ENCODE results near the gene CCDC78.

CCDC78 gene

GRCh38 chr16:772959-773358, 46.7 kb upstream of the CCDC78 start:
- H3K4me3 ChIP-seq (ENCODE audit: low read length in 2 of 2) = no peak overlapping the region
- H2BK15ac ChIP-seq (ENCODE audit: low read length) = no peak overlapping the region
- H2BK12ac ChIP-seq (ENCODE audit: low read length) = no peak overlapping the region

GRCh38 chr16:770411-770810, 44.2 kb upstream of the CCDC78 start:
- WGBS, 2 donors (ENCODE audit: extremely low coverage in 2 of 2, insufficient read length in 2 of 2, insufficient replicate concordance in 1 of 2) = no CpG with 5 or more reads among the region's 13 CpGs
- no peak overlapping the region for H3K18ac ChIP-seq (ENCODE audit: low read length)
- H3K4ac ChIP-seq (ENCODE audit: low read length) = no peak overlapping the region

More at GRCh38 chr16:772959-773358, 46.7 kb upstream of the CCDC78 start:
- Histone ChIP-seq H2AFZ (ENCODE audit: low read length) (no peak overlapping the region), H3K36me3 (replicated peaks in 1 of 2; ENCODE audit: control insufficient read depth in 2 of 2, insufficient read depth in 2 of 2, low read length in 2 of 2) (no peaks in the 10 kb centered on the region), H3K23ac (ENCODE audit: low read depth, low read length, poor library complexity) (no peak overlapping the region), H2BK120ac (ENCODE audit: low read depth, low read length) (no peak overlapping the region), H3K14ac (ENCODE audit: low read length) (no peak overlapping the region), H2BK5ac (ENCODE audit: low read length) (no peak overlapping the region), H3K4me2 (ENCODE audit: insufficient read depth, low read length, poor library complexity, severe bottlenecking) (no peak overlapping the region), H3K27ac (replicated peaks; ENCODE audit: low read length) (no peak overlapping the region), H3K18ac (ENCODE audit: low read length) (no peak overlapping the region), H3K79me1 (ENCODE audit: low read depth, low read length) (peaks cover 2% of the 10 kb centered on the region), H4K8ac (ENCODE audit: low read depth, low read length) (no peak overlapping the region), H3K27me3 (ENCODE audit: control insufficient read depth in 3 of 3, insufficient read depth in 3 of 3, low read depth in 1 of 3, low read length in 3 of 3) (peaks cover 0 to 19% (median 0%) of the 10 kb centered on the region in 3 experiments), H2AK5ac (ENCODE audit: low read depth, low read length) (peak overlapping the region; percentile 92), H3K4ac (ENCODE audit: low read length) (no peak overlapping the region), H3K4me1 (ENCODE audit: control insufficient read depth in 2 of 2, insufficient read depth in 1 of 2, low read depth in 1 of 2, low read length in 2 of 2) (peaks cover 3 to 10% of the 10 kb centered on the region in 2 donors), H3K9ac (ENCODE audit: low read depth, low read length, poor library complexity) (peak overlapping the region; percentile 60), H3K9me3 (replicated peaks in 1 of 2; ENCODE audit: control insufficient read depth in 2 of 2, insufficient read depth in 1 of 2, low read depth in 1 of 2, low read length in 2 of 2) (no peaks in the 10 kb centered on the region), H4K91ac (ENCODE audit: low read depth, low read length, poor library complexity) (no peak overlapping the region)
- no peak for DNase-seq (ENCODE audit: low spot score)
- WGBS, 2 donors (ENCODE audit: extremely low coverage in 2 of 2, insufficient read length in 2 of 2, insufficient replicate concordance in 1 of 2) = no CpG with 5 or more reads among the region's 18 CpGs

GRCh38 chr16:769934-770333, 43.7 kb upstream of the CCDC78 start:
- no peak overlapping the region for H3K4ac ChIP-seq (ENCODE audit: low read length)
- peak overlapping the region; percentile 25 for H2AK5ac ChIP-seq (ENCODE audit: low read depth, low read length)

More at GRCh38 chr16:770411-770810, 44.2 kb upstream of the CCDC78 start:
- no peak overlapping the region for H4K8ac ChIP-seq (ENCODE audit: low read depth, low read length)
- peaks cover 3% of the 10 kb centered on the region for H3K79me1 ChIP-seq (ENCODE audit: low read depth, low read length)
- peaks cover 0 to 1% (median 0%) of the 10 kb centered on the region in 3 experiments for H3K27me3 ChIP-seq (ENCODE audit: control insufficient read depth in 3 of 3, insufficient read depth in 3 of 3, low read depth in 1 of 3, low read length in 3 of 3)
- no peak overlapping the region for H2BK15ac ChIP-seq (ENCODE audit: low read length)
- no peaks in the 10 kb centered on the region for H3K9me3 ChIP-seq (replicated peaks in 1 of 2; ENCODE audit: control insufficient read depth in 2 of 2, insufficient read depth in 1 of 2, low read depth in 1 of 2, low read length in 2 of 2)
- H3K4me3 ChIP-seq (ENCODE audit: low read length in 2 of 2) = no peak overlapping the region
- no peak overlapping the region for H3K9ac ChIP-seq (ENCODE audit: low read depth, low read length, poor library complexity)
- peak overlapping the region; percentile 30 for H4K91ac ChIP-seq (ENCODE audit: low read depth, low read length, poor library complexity)
- H2BK120ac ChIP-seq (ENCODE audit: low read depth, low read length) = no peak overlapping the region
- no peak overlapping the region for H3K14ac ChIP-seq (ENCODE audit: low read length)
- H2BK5ac ChIP-seq (ENCODE audit: low read length) = peak overlapping the region; percentile 35
- H3K36me3 ChIP-seq (replicated peaks in 1 of 2; ENCODE audit: control insufficient read depth in 2 of 2, insufficient read depth in 2 of 2, low read length in 2 of 2) = no peaks in the 10 kb centered on the region
- peak overlapping the region; percentile 25 for H2AK5ac ChIP-seq (ENCODE audit: low read depth, low read length)
- H3K27ac ChIP-seq (replicated peaks; ENCODE audit: low read length) = no peak overlapping the region
- no peak overlapping the region for H2BK12ac ChIP-seq (ENCODE audit: low read length)
- DNase-seq (ENCODE audit: low spot score) = no peak
- H3K23ac ChIP-seq (ENCODE audit: low read depth, low read length, poor library complexity) = no peak overlapping the region
- no peak overlapping the region for H3K4me2 ChIP-seq (ENCODE audit: insufficient read depth, low read length, poor library complexity, severe bottlenecking)
- peaks cover 0 to 10% of the 10 kb centered on the region in 2 donors for H3K4me1 ChIP-seq (ENCODE audit: control insufficient read depth in 2 of 2, insufficient read depth in 1 of 2, low read depth in 1 of 2, low read length in 2 of 2)
- no peak overlapping the region for H2AFZ ChIP-seq (ENCODE audit: low read length)

GRCh38 chr16:769184-769784, 43.0 kb upstream of the CCDC78 start:
- peak overlapping the region; percentile 28 for H3K27ac ChIP-seq (replicated peaks; ENCODE audit: low read length)

More at GRCh38 chr16:769934-770333, 43.7 kb upstream of the CCDC78 start:
- Histone ChIP-seq H3K27me3 (ENCODE audit: control insufficient read depth in 3 of 3, insufficient read depth in 3 of 3, low read depth in 1 of 3, low read length in 3 of 3) (no peaks in the 10 kb centered on the region), H2BK12ac (ENCODE audit: low read length) (no peak overlapping the region), H2BK15ac (ENCODE audit: low read length) (peak overlapping the region; percentile 23), H3K4me2 (ENCODE audit: insufficient read depth, low read length, poor library complexity, severe bottlenecking) (no peak overlapping the region), H3K18ac (ENCODE audit: low read length) (peak overlapping the region; percentile 78), H2BK120ac (ENCODE audit: low read depth, low read length) (no peak overlapping the region), H4K8ac (ENCODE audit: low read depth, low read length) (no peak overlapping the region), H3K36me3 (replicated peaks in 1 of 2; ENCODE audit: control insufficient read depth in 2 of 2, insufficient read depth in 2 of 2, low read length in 2 of 2) (no peaks in the 10 kb centered on the region), H3K79me1 (ENCODE audit: low read depth, low read length) (peaks cover 3% of the 10 kb centered on the region), H4K91ac (ENCODE audit: low read depth, low read length, poor library complexity) (peak overlapping the region; percentile 30), H3K9ac (ENCODE audit: low read depth, low read length, poor library complexity) (peak overlapping the region; percentile 0), H2AFZ (ENCODE audit: low read length) (no peak overlapping the region), H3K14ac (ENCODE audit: low read length) (no peak overlapping the region), H3K9me3 (replicated peaks in 1 of 2; ENCODE audit: control insufficient read depth in 2 of 2, insufficient read depth in 1 of 2, low read depth in 1 of 2, low read length in 2 of 2) (no peaks in the 10 kb centered on the region), H3K4me1 (ENCODE audit: control insufficient read depth in 2 of 2, insufficient read depth in 1 of 2, low read depth in 1 of 2, low read length in 2 of 2) (peaks cover 0 to 10% of the 10 kb centered on the region in 2 donors), H3K4me3 (ENCODE audit: low read length in 2 of 2) (no peak overlapping the region), H2BK5ac (ENCODE audit: low read length) (peak overlapping the region; percentile 35), H3K23ac (ENCODE audit: low read depth, low read length, poor library complexity) (no peak overlapping the region), H3K27ac (replicated peaks; ENCODE audit: low read length) (no peak overlapping the region)
- WGBS, 2 donors (ENCODE audit: extremely low coverage in 2 of 2, insufficient read length in 2 of 2, insufficient replicate concordance in 1 of 2) = no CpG with 5 or more reads among the region's 19 CpGs
- no peak for DNase-seq (ENCODE audit: low spot score)

More at GRCh38 chr16:769184-769784, 43.0 kb upstream of the CCDC78 start:
- H3K23ac ChIP-seq (ENCODE audit: low read depth, low read length, poor library complexity) = no peak overlapping the region
- no peak overlapping the region for H4K8ac ChIP-seq (ENCODE audit: low read depth, low read length)
- peak overlapping the region; percentile 97 for H2AK5ac ChIP-seq (ENCODE audit: low read depth, low read length)
- peaks cover 3% of the 10 kb centered on the region for H3K79me1 ChIP-seq (ENCODE audit: low read depth, low read length)
- no peaks in the 10 kb centered on the region for H3K27me3 ChIP-seq (ENCODE audit: control insufficient read depth in 3 of 3, insufficient read depth in 3 of 3, low read depth in 1 of 3, low read length in 3 of 3)
- H3K4me2 ChIP-seq (ENCODE audit: insufficient read depth, low read length, poor library complexity, severe bottlenecking) = peak overlapping the region; percentile 2
- peak overlapping the region; percentile 78 for H3K18ac ChIP-seq (ENCODE audit: low read length)
- no peaks in the 10 kb centered on the region for H3K36me3 ChIP-seq (replicated peaks in 1 of 2; ENCODE audit: control insufficient read depth in 2 of 2, insufficient read depth in 2 of 2, low read length in 2 of 2)
- no peak overlapping the region for H3K14ac ChIP-seq (ENCODE audit: low read length)
- no peak overlapping the region for H2AFZ ChIP-seq (ENCODE audit: low read length)
- H3K4me1 ChIP-seq (ENCODE audit: control insufficient read depth in 2 of 2, insufficient read depth in 1 of 2, low read depth in 1 of 2, low read length in 2 of 2) = peaks cover 0 to 10% of the 10 kb centered on the region in 2 donors
- no CpG with 5 or more reads among the region's 20 CpGs for WGBS, 2 donors (ENCODE audit: extremely low coverage in 2 of 2, insufficient read length in 2 of 2, insufficient replicate concordance in 1 of 2)
- DNase-seq (ENCODE audit: low spot score) = peak; percentile 24
- H3K9ac ChIP-seq (ENCODE audit: low read depth, low read length, poor library complexity) = peak overlapping the region; percentile 24
- no peak overlapping the region for H2BK12ac ChIP-seq (ENCODE audit: low read length)
- no peak overlapping the region for H2BK120ac ChIP-seq (ENCODE audit: low read depth, low read length)
- H2BK15ac ChIP-seq (ENCODE audit: low read length) = peak overlapping the region; percentile 23
- no peak overlapping the region for H4K91ac ChIP-seq (ENCODE audit: low read depth, low read length, poor library complexity)
- H2BK5ac ChIP-seq (ENCODE audit: low read length) = peak overlapping the region; percentile 35
- H3K9me3 ChIP-seq (replicated peaks in 1 of 2; ENCODE audit: control insufficient read depth in 2 of 2, insufficient read depth in 1 of 2, low read depth in 1 of 2, low read length in 2 of 2) = no peaks in the 10 kb centered on the region
- no peak overlapping the region for H3K4me3 ChIP-seq (ENCODE audit: low read length in 2 of 2)
- H3K4ac ChIP-seq (ENCODE audit: low read length) = no peak overlapping the region

Data from neuronal stem cell (in vitro differentiated cells).